Smooth muscle cell of the brain vasculature (primary cell): Measurements from ENCODE around the gene OCA2.
"Not testable (repeated sequence)": the region's sequence is repeated elsewhere in the genome, so short reads cannot be mapped to it uniquely, and the experiment has no call there.

ENCODE experiments used
- DNase-seq: peaks from one replicate; pipeline ENCODE4 v3.0.0-alpha.2; 2012; ENCODE audit warnings: low read depth, low spot score

The OCA2 gene

GRCh38 chr15:28023422-28023821 lies 75.7 kb downstream of the OCA2 start:
- DNase-seq = no peak

- no peak for DNase-seq
Observed at GRCh38 chr15:28022961-28023360, 76.2 kb downstream of the OCA2 start.

- no peak for DNase-seq
Observed at GRCh38 chr15:28022181-28022580, 76.9 kb downstream of the OCA2 start.

GRCh38 chr15:28021281-28022039 lies 77.7 kb downstream of the OCA2 start:
- peak; percentile 64 for DNase-seq

- no peak for DNase-seq
Observed at GRCh38 chr15:28020644-28021043, 78.5 kb downstream of the OCA2 start.

GRCh38 chr15:28019594-28020309 lies 79.4 kb downstream of the OCA2 start:
- no peak for DNase-seq

GRCh38 chr15:28018291-28019044 lies 80.6 kb downstream of the OCA2 start:
- no peak for DNase-seq

GRCh38 chr15:28017423-28017924 lies 81.6 kb downstream of the OCA2 start:
- no peak for DNase-seq

GRCh38 chr15:28015855-28016254 lies 83.3 kb downstream of the OCA2 start:
- no peak for DNase-seq

GRCh38 chr15:28014623-28015200 lies 84.4 kb downstream of the OCA2 start:
- no peak for DNase-seq

- DNase-seq = no peak
Observed at GRCh38 chr15:28013976-28014375, 85.1 kb downstream of the OCA2 start.

- DNase-seq = no peak
Observed at GRCh38 chr15:28013480-28013879, 85.6 kb downstream of the OCA2 start.

- DNase-seq = no peak
Observed at GRCh38 chr15:28012231-28012630, 86.9 kb downstream of the OCA2 start.

GRCh38 chr15:28008175-28008574 lies 90.9 kb downstream of the OCA2 start:
- not testable (repeated sequence) for DNase-seq

GRCh38 chr15:28006116-28006905 lies 92.8 kb downstream of the OCA2 start:
- DNase-seq = no peak

GRCh38 chr15:28005004-28005527 lies 94.0 kb downstream of the OCA2 start:
- DNase-seq = no peak

GRCh38 chr15:28004143-28005003 lies 94.7 kb downstream of the OCA2 start:
- no peak for DNase-seq

GRCh38 chr15:28003302-28004037 lies 95.6 kb downstream of the OCA2 start:
- DNase-seq = no peak

GRCh38 chr15:28002867-28003266 lies 96.2 kb downstream of the OCA2 start:
- no peak for DNase-seq
